ENCODE results near the gene MCM10.
"Not testable (repeated sequence)": the region's sequence is repeated elsewhere in the genome, so short reads cannot be mapped to it uniquely, and the experiment has no call there.

Gene MCM10

GRCh38 chr10:13222566-13222965 is 61.2 kb downstream of the MCM10 start:
- no peak for DNase-seq

GRCh38 chr10:13223241-13223640 is 61.9 kb downstream of the MCM10 start:
- no peak for DNase-seq

GRCh38 chr10:13224210-13224995 is 63.0 kb downstream of the MCM10 start:
- no peak for DNase-seq

DNA sequence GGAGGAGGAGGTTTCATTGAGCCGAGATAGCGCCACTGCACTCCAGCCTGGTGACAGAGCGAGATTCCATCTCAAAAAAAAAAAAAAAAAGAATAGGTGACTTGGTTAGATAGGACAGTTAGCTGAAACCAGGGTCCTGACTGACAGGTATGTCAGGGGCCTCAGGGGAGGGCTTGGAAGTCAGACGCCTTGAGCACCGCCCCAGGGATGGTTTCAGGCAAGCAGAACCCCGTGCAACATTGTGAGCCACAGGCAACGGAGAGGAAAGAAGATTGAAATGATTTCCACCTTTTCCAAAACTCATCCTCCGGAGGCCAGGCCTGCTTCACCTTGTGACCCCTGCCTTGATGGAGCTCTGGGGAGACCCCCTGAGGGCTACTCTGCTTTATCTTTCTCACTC is 64.2 kb downstream of the MCM10 start:
- DNase-seq: no peak

DNA sequence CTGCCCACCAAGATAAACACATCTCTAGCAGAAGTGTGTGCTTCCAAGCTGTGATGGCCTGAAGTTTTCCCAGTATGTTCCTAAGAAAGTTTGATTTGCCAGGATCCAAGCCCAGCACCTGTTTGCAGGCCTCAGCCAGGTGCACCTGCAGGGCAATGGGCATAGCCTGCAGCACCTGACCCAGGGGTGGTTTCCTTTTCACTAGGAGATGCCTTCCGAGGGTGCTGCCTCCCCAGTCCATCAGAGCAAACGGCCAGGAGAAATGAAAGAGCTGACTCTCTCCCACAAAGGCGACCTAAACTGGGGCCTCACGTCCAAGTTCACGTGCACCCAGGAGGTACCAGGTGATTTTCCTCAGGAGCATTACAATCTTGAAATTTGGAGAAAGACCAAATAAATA is 65.7 kb downstream of the MCM10 start:
- DNase-seq: no peak

GRCh38 chr10:13231190-13231589 is 69.8 kb downstream of the MCM10 start:
- no peak for DNase-seq

- DNase-seq: no peak
Measured at GRCh38 chr10:13231808-13232207, 70.5 kb downstream of the MCM10 start.

DNA sequence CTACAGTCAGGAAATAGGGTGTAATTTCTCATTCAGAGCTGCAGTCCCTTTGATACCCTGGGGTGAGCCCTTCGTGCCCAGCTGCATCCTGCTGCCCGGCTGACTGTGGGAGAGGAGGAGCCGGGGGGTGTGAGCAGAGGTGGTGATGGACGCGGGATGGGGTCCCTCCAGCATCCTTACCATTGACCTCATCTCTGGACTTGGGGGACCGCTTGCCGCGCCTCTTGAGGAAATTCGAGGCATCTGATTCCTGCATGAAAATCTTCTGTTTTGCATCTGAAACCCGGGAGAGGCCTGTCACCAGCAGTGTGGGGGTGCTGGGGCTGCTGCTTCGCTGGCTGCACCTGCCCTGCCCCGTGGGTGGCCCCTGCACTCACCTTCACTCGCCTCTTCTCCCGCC is 72.0 kb downstream of the MCM10 start:
- DNase-seq: no peak

DNA sequence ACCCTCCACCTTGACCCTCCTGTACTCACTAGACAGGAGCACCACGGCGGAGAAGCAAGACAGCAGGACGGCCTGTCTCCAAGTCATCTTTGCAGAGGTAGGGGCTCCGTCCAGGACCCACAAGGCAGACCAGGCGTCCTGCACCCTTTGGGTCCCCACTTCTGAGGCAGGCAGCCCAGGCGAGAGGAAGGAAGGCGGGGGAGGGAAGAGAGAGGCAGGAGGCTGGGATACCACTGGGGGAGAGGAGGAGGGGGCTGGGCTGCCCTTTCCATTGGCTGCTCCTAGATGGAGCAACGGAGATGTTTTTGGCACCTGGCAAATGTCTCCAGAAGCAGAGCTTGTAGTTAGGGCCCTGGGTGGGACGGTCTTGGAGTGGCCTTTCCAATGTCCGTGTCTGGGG is 72.8 kb downstream of the MCM10 start, which contains the start of gene UCMA:
TSS of gene UCMA (minus strand) at position 203 of the 400 bp plus-strand sequence. CDS start at position 87, 116 bp downstream.
- DNase-seq: no peak

DNA sequence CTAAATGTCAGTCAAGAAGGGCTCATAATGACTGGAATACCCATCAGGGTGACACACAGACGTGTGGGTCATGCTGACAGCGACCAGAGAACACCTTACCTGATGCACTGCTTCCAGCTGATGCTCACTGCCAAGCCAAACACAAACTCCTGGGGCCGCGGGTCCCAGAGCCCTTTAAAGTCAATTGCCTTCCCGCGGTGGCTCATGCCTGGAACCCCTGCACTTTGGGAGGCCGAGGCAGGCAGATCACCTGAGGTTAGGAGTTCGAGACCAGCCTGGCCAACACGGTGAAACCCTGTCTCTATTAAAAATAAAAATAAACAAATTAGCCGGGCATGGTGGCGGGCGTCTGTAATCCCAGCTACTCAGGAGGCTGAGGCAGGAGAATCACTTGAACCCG is 73.4 kb downstream of the MCM10 start:
- DNase-seq: not testable (repeated sequence)

DNA sequence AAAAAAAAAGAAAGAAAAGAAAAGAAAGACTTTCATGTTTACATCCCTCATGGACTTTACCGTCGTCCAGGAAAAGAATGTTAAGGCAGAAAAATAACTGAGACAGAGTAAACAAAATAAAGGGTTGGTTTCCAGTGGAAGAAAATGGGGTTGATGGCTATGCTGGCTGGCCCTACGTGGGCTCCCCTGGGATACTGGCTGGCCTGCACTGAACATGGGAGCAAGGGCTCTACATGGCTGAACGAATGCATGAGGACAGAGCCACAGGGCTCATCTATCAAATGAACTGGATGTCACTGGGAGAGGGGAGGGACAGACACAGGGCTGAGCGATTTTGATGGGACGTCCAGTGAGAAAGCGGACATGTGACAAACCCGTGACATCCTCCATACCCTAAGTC is 75.3 kb downstream of the MCM10 start:
- DNase-seq: no peak

DNA sequence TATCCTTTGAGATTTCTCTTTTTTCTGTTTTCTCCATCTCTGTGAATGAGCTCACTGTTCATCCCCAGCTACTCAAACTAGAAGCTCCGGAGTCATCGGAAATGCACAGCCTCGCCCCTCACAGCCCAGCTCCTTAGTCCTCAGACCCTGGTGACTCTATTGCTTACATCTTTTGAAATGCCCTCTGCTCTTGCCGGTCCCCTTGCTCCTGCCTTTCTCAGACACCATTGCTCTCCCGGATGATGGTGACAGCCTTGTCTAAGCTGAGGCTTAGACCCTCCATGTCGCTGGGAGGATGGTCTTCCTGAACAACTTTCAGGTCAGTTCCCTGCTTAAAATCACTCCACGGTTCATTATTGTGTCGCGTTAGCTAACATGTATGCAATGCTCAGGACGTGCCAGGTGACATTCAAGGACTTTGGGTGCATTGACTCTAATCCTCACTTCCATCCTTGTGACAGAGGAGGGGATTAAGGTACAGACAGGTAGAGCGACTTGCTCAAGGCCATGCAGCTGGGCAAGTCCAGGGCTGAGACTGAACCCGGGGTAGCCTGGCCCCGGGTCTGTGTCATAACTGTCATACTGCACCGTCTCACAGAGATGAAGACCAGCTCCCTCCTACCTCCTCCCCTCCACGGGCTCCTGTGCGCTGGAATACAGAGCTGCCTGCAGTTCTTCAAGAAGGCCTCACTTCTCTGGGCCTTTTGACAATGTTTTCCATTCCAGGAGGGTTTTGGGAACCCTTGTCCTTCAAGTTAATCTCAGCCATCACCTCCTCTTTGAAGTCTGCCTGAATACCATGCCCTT is 77.1 kb downstream of the MCM10 start:
- no peak for DNase-seq

GRCh38 chr10:13239923-13240322 is 78.6 kb downstream of the MCM10 start:
- no peak for DNase-seq

DNA sequence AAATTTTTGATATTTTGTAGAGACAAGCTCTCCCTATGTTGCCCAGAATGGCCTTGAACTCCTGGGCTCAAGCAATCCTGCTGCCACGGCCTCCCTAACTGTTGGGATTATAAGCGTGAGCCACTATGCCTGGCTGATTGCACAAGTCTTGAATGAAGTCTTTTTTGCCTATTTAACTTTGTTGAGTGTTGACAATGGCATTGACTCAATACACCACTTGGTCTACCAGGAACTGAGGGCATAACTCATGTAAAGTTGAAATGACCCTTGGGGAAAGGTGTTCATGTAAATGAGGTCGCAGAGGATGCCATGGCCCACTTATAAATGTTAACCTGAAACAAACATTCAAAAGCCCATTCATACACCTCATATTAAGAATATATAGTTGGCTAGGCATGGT is 80.3 kb downstream of the MCM10 start:
- no peak for DNase-seq

GRCh38 chr10:13242260-13242659 is 80.9 kb downstream of the MCM10 start:
- DNase-seq: not testable (repeated sequence)

- no peak for DNase-seq
Measured at GRCh38 chr10:13247246-13247645, 85.9 kb downstream of the MCM10 start.

GRCh38 chr10:13247784-13248183 is 86.4 kb downstream of the MCM10 start:
- DNase-seq: no peak

GRCh38 chr10:13253726-13254125 is 92.4 kb downstream of the MCM10 start:
- no peak for DNase-seq

DNA sequence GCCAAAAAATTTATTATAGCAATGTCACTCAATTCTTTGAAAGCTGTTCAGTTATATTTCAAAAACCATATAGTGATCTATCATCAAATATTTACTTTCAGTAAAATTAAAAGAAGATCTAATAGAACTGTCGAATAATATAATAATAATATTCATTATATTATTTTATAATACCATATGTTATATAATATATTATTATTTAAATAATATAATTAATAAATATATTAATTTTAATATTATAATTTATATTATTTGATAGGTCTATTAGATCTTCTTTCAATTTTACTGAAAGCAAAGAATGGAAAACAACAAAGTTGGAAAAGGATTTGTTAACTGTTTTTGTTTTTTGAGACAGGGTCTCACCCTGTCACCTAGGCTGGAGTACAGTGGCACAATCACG is 95.3 kb downstream of the MCM10 start:
- DNase-seq: no peak

DNA sequence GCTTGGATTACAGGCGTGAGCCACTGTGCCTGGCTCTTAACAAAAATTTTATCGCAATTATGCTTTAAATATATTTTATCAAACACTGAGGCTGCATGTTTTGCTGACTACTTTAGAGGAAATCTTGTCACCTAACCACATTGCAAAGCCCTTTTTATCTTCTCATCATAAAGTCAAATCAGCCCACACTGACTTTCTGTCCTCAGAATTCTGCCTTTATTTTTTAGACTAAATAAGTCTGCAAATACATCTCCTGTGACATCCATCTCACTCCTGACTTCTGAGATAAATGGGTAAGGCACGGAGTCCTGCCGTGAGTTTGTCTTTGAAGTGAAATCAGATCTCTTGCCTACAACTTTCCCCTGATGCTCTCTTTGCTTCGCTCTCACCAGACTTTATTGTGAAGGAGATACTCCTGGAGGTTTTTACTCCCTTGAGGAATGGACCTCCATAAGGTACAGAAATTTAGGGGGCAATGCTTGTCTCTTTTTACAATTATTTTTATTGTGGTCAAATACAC is 96.3 kb downstream of the MCM10 start:
- DNase-seq: no peak

Measured in T-helper 1 cell (primary cell).